Stimulated activated CD4-positive, alpha-beta T cell treated with anti-CD3 and anti-CD28 coated beads, Interleukin-2, amount 100 ng/mL, for 48 hours (primary cell): ENCODE results near the gene RASGRP2.
A peak's percentile ranks its signal among the peaks of the same experiment; 100 is the strongest.

Experiments used
- DNase-seq, 2 donors: peaks; one replicate each; pipeline ENCODE4 v3.0.0-alpha.2; 2020

The RASGRP2 gene

DNA sequence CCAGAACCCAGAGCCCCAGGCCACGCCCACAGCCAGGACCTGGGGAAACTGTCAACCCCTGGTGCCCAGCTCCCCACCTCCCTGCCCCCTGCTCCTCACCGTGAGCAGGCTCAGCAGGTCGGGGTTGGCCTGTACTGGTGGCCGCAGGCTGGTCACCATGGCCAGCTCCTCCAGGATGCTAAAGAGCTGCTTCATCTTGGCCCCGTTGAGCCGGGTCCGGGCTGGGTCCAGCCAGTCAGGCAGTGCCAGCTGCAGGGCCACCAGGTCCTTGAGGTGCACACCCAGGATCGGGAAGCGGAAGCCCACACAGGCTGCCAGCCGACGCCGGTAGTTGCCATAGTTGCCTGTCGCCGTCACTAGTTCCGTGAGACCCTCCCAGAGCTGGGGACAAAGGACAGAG lies 7.3 kb downstream of the RASGRP2 start:
- DNase-seq, result no peak

- DNase-seq, result no peak
These were observed 8.2 kb downstream of the RASGRP2 start for GRCh38 chr11:64735725-64736259.

DNA sequence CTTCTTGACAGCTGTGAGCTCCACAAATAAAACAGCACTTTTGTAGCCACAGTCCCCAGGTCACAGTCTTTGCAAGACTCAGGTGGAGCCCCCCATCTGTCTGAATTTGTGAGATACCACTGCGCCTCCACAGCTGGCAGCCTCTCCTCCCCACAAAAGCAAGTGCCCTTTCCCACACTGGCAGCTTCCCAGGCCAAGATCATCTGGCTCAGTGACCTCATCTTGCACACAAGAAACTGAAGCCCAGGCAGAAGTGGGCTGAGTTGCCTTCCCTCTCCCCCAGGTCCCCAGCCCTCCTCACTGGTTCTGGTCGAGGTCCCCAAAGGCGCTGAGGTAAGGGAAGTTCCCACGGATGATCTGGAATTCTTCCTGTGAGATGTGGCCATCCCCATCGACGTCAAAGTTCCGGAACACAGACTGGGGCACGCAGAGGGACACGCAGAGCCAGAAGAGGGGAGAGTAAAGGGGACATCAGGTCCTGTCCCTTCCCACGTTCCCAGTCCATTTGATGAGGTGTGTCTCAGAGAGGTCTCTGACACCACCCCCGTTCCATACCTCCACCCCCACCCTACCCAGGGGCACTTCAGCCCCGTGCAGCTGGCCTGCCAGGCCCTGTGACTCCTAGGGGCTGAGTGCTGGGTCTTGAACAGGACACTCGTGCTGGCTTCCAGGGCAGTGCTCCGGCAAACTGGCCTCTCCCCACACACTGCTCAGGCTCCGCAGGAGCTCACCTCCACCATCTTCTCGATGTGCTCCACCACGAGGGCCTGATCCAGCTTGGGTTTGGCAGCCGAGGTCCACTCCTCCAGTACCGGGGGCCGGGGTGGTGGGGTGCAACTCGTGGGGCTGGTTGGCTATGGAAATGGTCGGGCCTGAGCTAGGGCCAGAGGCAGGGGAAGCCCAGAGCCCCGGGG lies 8.9 kb downstream of the RASGRP2 start:
- DNase-seq, result no peak

DNA sequence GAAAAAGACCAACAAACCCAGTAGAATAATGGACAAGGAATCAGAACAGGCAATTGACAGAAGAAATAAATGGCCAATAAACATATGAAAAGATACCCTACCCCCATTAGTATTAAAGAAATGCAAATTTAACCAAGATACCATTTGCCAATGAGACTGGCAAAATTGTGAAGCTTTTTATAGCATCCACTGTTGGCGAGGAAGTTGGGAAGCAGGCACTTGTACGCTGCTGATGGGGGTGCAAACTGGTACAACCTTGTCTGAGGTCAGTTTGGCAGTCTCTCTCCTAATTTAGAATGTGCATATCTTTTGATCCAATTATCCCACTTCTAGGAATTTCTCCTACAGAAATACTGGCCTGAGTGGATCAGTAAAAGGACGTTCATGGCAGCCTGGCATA lies 12.3 kb downstream of the RASGRP2 start:
- DNase-seq, result no peak

DNA sequence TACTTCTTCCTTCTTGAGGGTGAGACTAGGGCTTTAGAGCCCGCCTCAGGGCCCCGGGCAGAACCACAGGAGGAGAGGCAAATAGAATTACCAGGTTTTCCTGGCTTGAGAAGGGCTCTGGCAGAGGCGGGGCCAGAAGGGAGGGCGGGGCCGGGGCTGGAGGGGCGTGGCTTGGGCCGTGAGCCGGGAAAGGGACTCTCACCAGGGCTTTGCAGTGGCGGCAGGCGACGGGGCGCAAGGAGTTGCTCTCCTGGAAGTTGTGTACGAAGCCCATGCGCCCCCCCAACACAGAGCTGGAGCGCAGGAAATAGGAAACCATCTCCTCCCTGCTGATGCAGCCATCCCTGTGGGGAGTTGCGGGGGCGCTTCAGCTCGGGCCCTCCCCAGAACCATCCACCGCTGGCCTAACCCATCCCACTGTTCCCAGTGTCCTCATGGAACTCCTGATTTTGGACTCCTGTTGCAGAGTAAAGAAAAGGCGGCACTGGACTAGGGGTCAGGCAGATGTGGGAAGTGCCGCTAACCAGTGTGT lies 14.0 kb downstream of the RASGRP2 start:
- peak in 1 of 2 donors; percentile 30 for DNase-seq

- no peak for DNase-seq
These were observed 15.1 kb downstream of the RASGRP2 start for GRCh38 chr11:64728757-64729365.

DNA sequence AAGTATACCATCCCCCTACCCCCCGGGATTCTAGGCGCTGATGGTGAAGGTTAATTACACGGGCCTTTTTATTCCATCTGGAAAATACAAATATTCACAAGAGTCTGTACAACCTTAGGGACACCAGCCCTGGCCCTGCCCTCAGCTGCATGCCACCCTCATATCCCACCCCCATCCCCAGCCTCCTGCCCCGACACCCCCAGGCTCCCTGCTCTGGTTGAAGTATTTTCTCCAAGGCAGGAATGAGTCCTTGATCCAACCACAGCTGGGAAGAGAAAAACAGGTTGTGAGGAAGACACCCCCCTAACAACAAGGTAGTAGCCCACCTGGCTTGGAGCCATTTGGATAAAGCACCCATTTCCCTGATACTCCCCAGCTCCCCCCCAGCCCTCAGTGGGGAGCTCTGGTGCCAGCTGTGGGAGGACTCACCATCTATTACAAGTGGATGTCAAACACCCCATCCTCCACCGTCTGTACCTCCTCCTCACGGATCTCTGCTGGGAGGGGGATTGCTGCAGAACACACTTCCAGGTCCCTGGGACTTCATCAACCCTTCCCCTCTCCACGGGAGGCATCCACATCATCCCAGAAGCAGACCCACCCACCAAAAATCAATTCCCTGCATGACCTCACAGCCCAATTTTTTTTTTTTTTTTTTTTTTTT lies 16.9 kb downstream of the RASGRP2 start:
- DNase-seq, result no peak

DNA sequence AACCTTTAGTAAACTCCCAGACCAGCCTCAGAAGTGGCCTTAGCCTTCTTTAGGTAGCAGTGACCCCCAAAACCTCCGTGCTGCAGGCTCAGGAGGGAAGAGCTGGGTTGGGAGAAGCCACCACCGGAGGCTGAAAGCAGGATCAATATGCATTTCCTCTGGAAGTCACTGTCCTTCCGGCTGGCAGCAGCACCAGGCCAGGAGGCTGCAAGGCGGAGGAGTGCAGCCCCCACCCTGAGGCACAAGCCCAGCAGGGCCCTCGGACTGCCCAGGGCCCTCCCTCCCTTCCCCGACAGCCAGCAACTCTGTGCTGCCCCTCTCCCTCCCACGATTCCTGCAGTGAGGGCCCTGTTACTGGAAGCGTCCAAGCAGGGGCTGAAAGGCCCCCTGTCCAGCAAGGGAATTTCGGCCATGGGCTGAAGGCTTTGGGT lies 17.7 kb downstream of the RASGRP2 start:
- no peak for DNase-seq

- DNase-seq, result no peak
These were observed 18.9 kb downstream of the RASGRP2 start for GRCh38 chr11:64724863-64725532.

GRCh38 chr11:64723907-64724862 lies 19.8 kb downstream of the RASGRP2 start:
- DNase-seq, result no peak

DNA sequence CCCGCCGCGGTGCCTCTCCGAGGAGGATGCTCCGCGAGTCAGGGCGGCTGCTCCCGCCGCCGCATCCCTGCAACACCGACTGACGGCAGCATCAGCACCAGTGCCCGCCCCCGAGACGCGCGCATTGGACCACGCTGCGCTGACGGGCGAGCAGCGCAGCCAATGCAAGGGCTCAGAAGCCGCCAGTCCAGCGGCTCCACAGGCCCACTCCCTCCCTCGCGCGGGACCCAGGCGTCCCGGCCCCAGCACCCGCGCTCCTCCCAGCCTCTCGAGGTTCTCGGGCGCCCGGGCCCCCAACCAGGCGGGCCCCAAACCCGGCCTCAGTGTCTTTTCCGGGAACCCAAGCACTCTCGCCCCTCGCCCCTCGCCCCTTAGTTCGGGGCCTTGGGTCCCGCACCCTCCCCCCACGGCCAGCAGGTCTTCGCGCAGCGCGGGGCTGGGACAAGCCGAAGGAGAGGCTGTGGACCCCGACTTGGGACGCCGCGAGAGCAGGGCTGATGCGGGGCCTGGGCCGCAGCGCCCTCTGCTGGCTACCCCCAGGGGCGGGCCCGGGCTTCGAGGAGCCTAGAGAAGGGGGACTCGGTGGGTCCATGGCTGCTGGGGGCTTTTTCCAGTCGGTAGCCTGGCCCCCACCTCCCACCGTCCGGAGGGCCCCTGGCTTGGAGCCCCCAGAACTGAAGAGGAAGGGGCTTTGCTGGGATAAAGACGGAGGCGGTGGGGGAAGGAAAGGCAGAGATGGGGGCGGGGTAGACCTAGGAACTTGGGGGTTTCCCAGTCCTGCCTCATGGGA lies 20.6 kb downstream of the RASGRP2 start, which contains the start of gene NRXN2:
Gene NRXN2 (minus strand): TSS at position 81 of the 790 bp plus-strand sequence. CDS start 9,498 bp downstream, outside the sequence.
- peak; percentile 82 to 84 for DNase-seq

GRCh38 chr11:64722141-64723065 lies 21.5 kb downstream of the RASGRP2 start:
- DNase-seq, result no peak

DNA sequence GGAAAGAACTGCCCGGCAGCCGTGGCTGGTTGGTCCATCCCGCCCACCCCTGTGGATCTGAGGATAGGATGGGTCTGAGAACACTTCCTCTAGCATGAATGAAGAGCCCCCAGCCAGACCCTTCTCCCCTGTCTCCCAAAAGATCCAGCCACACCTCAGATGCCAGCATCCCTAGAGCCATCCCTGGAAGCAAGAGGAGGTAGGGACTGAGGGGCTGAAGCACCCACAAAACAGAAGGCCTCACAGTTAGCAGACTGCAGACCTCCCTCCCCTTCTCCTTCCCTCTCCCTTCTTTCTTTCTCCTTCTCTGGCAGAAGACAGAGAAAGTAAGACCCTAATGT lies 22.6 kb downstream of the RASGRP2 start:
- no peak for DNase-seq

GRCh38 chr11:64720640-64721358 lies 23.1 kb downstream of the RASGRP2 start:
- no peak for DNase-seq

GRCh38 chr11:64720167-64720566 lies 23.8 kb downstream of the RASGRP2 start:
- no peak for DNase-seq

- DNase-seq, result no peak
These were observed 24.5 kb downstream of the RASGRP2 start for GRCh38 chr11:64719406-64719805.

GRCh38 chr11:64718780-64719124 lies 25.2 kb downstream of the RASGRP2 start:
- DNase-seq, result no peak

- DNase-seq, result no peak
These were observed 25.7 kb downstream of the RASGRP2 start for GRCh38 chr11:64718084-64718779.
